H1 (cell line): ENCODE data around the gene CHMP6.

Source experiments
- BCL11A ChIP-seq, 2 experiments: IDR thresholded peaks; one replicate each; pipeline ENCODE4 v1.6.1; 2011; ENCODE audit warnings: low read depth in 2 of 2, low read length in 2 of 2, mild to moderate bottlenecking in 2 of 2
- CEBPB ChIP-seq: IDR thresholded peaks from 2 replicates; pipeline ENCODE4 v1.6.1; 2012; ENCODE audit warnings: low read depth, low read length
- CTCF ChIP-seq, 3 experiments: IDR thresholded peaks; 1 replicate in 2 of 3; 2 replicates in 1 of 3; pipeline versions ENCODE4 v1.5.1 to v1.6.1; 2011; ENCODE audit warnings: low read length in 3 of 3, mild to moderate bottlenecking in 3 of 3, inconsistent platforms in 2 of 3, low read depth in 1 of 3, moderate library complexity in 1 of 3; ENCODE audit not compliant: insufficient read depth in 1 of 3; ENCODE audit errors: control extremely low read depth in 1 of 3
- EP300 ChIP-seq, 2 experiments: IDR thresholded peaks; 1 replicate in 1 of 2; 2 replicates in 1 of 2; pipeline ENCODE4 v1.6.1; 2011 to 2012; ENCODE audit warnings: low read depth in 2 of 2, low read length in 2 of 2, mild to moderate bottlenecking in 2 of 2, borderline replicate concordance in 1 of 2, inconsistent platforms in 1 of 2, moderate library complexity in 1 of 2
- EZH2 ChIP-seq: fragments of 200-600 bp; sonication (generic); IDR thresholded peaks from 2 replicates; pipeline ENCODE4 v1.7.1; 2012; ENCODE audit warnings: low read depth, mild to moderate bottlenecking, moderate library complexity, low read length, inconsistent platforms; ENCODE audit not compliant: severe bottlenecking
- JUND ChIP-seq: IDR thresholded peaks from 2 replicates; pipeline ENCODE4 v1.6.1; 2011; ENCODE audit warnings: mild to moderate bottlenecking, improper control_type of control experiment, low read length
- MAFK ChIP-seq: IDR thresholded peaks from 2 replicates; pipeline ENCODE4 v1.6.1; 2012; ENCODE audit warnings: low read depth, mild to moderate bottlenecking, improper control_type of control experiment, low read length
- MAX ChIP-seq: IDR thresholded peaks from 2 replicates; pipeline ENCODE4 v1.6.1; 2012; ENCODE audit warnings: inconsistent platforms
- POLR2A ChIP-seq, 2 experiments: IDR thresholded peaks; 1 replicate in 1 of 2; 2 replicates in 1 of 2; pipeline ENCODE4 v1.6.1; 2011; ENCODE audit warnings: low read depth in 2 of 2, low read length in 2 of 2, mild to moderate bottlenecking in 2 of 2; ENCODE audit errors: control extremely low read depth in 1 of 2
- POLR2AphosphoS5 ChIP-seq: IDR thresholded peaks from 2 replicates; pipeline ENCODE4 v1.6.1; 2011; ENCODE audit warnings: low read depth, low read length
- POU5F1 ChIP-seq: IDR thresholded peaks from 2 replicates; pipeline ENCODE4 v1.6.1; 2011; ENCODE audit warnings: low read depth, mild to moderate bottlenecking, low read length, moderate library complexity
- RFX5 ChIP-seq: IDR thresholded peaks from 2 replicates; pipeline ENCODE4 v1.6.1; 2011; ENCODE audit warnings: low read depth, low read length, improper control_type of control experiment, borderline replicate concordance
- TAF1 ChIP-seq: IDR thresholded peaks from 2 replicates; pipeline ENCODE4 v1.6.1; 2011; ENCODE audit warnings: mild to moderate bottlenecking, low read depth, low read length

- peak; percentile 48 to 51 (median 50) for TF ChIP-seq CTCF (IDR thresholded peaks at IDR 0.05; ENCODE audit: control extremely low read depth in 1 of 3, insufficient read depth in 1 of 3, low read depth in 1 of 3, low read length in 3 of 3)
- TF ChIP-seq POU5F1, result no peak
- no peak for TF ChIP-seq POLR2AphosphoS5
- no peak for TF ChIP-seq EZH2
- no peak for TF ChIP-seq POLR2A (IDR thresholded peaks at IDR 0.05; ENCODE audit: control extremely low read depth in 1 of 2, low read depth in 2 of 2, low read length in 2 of 2)
- no peak for TF ChIP-seq MAX
- no peak for TF ChIP-seq CEBPB
- TF ChIP-seq BCL11A (IDR thresholded peaks at IDR 0.05; ENCODE audit: low read depth in 2 of 2, low read length in 2 of 2), result no peak
- no peak for TF ChIP-seq TAF1
- TF ChIP-seq MAFK, result no peak
- no peak for TF ChIP-seq JUND
- no peak for TF ChIP-seq EP300 (IDR thresholded peaks at IDR 0.05; ENCODE audit: borderline replicate concordance in 1 of 2, low read depth in 2 of 2, low read length in 2 of 2)
- TF ChIP-seq RFX5, result no peak
These were observed 41.9 kb upstream of the CHMP6 start for GRCh38 chr17:80949451-80950421.
